Dermis microvascular lymphatic vessel endothelial cell (primary cell): Measurements from ENCODE around the gene WDR11. TPM values are rescaled to one million over a fixed set of nuclear protein-coding genes. Genes with fewer than 3 reads are reported as not detected.
A peak's percentile ranks its signal among the peaks of the same experiment; 100 is the strongest.

ENCODE experiments used
- DNase-seq, 2 donors: peaks; one replicate each; pipeline versions ENCODE4 v3.0.0 to v3.0.0-alpha.2; 2010; ENCODE audit warnings: low read depth in 2 of 2
- total RNA-seq: library from RNA; depleted of rRNA; stranded (reverse); fragments of >200 nt; gene quantifications from 2 replicates; pipeline ENCODE4 v1.2.1, GENCODE V29; 2014

WDR11 gene
- total RNA-seq, 1 donor from 2014 or later, result 68.4 TPM

DNA sequence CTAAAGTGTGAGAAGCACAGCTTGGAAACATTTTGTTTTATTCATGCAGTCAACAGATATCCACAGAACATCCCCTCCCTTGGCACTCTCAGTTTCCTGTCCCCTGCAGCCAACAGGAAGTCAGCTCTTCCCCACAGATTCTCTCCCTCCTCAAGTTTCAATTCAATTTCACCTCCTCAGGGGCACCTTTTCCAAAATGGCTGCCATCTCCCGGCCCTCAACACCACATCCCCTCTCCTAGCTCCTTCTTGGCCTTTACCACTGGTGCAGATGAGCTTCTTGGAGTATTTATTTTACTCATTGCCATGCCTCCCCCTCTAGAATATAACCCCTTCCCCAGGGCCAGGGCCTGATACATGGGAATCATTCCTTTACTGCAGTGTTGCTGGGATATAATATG, 94.0 kb downstream of the WDR11 start:
- no peak for DNase-seq

DNA sequence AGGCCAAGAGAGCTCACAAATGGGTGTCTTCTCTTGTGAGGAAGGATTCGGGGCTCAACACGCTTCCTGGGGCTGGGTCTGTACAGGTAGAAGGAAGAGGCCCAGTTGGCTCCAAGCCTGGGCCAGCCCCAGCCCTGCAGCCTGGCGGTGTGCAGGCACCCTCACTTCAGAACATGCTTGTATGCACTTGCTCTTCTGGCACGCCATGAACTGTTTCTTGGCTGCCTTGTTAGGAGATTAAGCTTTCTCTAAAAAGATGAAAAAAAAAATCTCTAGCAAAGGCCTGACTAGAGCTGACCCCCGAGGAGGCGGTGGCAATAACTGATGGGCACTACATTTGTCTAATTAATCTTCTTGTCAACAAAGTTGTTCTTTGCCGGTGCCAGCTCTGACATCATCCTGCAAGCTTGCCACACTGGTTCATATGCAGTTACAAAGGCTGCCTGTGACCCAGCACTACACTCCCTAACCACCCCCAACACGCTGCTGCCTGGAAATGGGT, 94.7 kb downstream of the WDR11 start:
- DNase-seq, result no peak

DNA sequence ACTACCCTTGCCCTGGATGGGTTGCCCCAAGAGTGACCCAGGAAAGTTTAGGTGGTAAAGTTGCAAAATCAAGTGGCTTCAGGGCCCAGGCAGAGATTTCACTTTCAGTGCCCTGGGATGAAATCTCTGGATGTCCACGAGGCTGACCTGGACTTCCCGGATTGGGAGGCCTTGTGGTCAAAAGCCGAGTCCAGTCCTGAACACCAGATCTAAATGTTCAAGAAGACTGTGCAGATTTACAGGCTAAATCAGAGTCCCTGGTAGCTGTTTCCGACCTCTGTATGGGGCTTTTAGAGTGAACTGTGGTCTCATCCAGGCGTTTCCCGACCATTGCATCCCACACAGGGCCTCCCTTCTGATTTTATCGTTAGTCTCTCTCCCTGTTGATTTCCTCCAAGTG, 95.3 kb downstream of the WDR11 start:
- DNase-seq, result no peak

DNA sequence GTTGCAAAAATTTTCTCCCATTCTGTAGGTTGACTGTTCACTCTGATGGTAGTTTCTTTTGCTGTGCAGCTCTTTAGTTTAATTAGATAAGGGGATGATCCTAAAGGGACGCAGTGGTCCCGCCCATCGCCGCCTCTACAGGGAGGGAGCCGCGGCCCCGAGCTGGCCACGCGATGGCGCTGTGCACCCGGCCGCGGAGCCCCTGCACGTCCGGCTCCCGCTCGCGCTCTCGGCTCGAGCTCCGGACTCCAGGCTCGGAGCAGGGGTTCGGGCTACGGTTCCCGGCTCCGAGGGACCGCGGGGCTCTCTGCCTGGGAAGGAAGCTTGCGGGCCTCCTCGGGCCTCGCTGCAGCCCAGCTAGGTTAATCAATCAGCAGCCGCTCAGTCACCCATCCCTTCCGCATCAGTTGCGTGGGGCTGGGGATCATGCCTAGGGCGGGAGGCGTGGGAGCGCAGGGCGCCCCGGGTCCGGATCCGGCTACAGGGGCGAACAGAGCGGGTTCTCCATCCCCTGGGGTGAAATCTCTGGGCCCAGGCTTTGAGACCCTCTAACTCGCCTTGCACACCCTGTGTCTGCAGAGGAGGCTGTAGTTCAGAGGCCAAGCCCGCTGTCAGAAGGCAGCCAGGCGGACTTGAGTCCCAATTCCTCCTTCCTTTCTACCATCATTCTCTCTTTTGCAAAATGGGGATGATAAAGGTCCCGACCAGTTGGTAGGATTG, 97.9 kb downstream of the WDR11 start:
- DNase-seq, result peak; percentile 15 to 69

DNA sequence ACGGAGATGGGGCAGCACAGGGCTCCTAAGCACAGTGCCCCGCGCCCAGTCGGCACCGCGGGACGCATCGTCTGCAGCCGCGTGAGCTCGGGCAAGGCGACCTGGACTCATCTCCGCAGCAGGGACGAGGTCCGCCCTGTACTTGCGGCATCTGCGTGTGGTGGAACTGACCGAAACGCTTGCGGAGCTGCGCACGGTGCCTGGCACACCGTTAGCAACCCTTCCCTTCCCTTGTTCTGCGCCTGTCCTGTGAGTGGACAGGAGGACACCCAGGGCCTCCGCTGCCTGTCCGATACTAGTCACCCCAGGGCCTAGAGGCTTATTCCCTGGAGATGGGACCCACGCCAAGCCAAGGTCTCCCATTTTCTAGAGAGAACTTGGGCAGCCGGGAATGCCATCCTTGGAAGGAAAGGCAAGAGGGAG, 98.5 kb downstream of the WDR11 start:
- DNase-seq, result peak in 1 of 2 donors; percentile 7

DNA sequence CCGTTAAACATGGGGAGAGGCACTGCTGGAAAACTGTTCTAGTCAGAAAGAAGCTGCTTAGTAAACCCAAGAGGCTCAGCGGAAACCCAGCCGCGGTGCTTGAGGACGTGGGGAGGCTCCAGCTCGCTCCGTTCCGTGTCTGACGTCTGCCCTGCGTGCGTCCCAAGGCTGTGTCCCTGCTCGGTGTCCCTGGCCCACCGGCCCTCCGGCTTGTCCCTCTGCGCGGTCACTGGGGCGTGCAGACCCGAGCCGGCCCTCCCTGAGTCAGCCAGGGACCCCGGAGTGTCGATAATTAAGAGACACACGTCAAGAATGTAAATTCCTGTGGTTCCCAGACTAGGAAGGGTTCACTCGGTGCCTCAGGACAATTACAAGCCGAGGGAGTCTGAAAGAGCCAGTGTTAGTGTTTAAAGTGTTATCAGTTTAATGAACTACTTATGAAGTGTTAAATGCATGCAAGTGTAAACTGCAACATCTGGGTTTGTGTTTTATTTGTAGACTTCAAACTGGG, 98.9 kb downstream of the WDR11 start:
- peak in 1 of 2 donors; percentile 5 for DNase-seq

DNA sequence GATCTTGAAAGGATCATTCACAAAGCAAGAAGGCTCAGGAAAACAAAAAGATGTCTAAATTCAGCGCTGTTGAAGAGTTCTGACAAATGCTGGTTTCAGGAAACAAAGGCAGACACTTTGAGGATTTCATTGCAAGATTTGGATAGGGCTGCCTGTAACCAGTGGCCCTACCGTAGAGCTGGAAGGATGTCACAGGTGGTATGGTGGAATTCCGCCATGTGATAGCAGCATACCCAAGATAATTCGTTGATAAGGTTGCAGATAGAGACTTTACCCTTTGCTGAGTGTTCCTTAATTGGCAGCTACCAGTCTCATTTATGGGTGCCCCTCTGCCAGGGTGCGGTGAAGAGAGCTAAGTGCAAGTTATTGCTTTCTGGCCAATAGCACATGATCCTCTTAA, 100.1 kb downstream of the WDR11 start:
- DNase-seq, result no peak

DNA sequence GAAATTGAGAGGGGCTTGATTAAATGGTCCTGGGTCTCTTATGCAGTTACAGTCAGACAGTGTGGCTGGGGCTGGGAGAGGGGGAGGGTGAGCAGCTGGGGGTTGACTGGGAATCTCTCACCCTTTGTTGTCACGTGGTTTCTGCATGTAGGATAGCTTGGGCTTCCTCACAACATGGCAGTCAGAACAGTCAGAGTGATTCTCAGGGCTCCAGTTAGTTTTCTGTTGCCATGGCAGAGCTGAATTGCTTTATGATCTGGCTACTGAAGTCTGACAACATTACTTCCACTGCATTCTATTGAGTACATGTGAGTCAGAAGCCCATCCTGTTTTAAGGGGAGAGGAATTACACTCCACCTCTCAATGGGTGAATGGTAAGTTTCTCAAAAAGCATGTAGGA, 102.7 kb downstream of the WDR11 start:
- DNase-seq, result no peak
